Measurements from ENCODE around the gene KCNQ5.

DNA sequence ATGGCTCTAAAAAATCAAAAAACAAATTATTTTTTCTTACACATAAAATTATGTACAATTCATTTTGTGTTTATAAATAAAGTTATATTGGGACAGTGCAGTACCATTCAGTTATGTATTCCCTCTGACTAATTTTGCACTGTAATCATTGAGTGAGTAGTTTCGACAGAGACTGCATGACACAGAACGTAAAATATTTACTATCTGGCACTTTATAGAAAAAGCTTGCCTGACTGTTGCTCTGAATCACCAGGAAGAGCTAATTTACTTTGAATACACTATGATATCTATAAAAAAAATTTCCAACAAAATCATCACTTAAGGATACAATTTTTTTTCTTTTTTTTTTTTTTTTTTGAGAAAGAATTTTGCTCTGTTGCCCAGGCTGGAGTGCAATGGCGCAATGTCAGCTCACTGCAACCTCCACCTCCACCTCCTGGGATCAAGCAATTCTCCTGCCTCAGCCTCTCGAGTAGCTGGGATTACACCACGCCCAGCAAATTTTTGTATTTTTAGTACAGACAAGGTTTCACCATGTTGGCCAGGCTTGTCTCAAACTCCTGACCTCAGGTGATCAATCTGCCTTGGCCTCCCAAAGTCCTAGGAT, 614.4 kb downstream of the KCNQ5 start:
- TF ChIP-seq, protein P1, sequence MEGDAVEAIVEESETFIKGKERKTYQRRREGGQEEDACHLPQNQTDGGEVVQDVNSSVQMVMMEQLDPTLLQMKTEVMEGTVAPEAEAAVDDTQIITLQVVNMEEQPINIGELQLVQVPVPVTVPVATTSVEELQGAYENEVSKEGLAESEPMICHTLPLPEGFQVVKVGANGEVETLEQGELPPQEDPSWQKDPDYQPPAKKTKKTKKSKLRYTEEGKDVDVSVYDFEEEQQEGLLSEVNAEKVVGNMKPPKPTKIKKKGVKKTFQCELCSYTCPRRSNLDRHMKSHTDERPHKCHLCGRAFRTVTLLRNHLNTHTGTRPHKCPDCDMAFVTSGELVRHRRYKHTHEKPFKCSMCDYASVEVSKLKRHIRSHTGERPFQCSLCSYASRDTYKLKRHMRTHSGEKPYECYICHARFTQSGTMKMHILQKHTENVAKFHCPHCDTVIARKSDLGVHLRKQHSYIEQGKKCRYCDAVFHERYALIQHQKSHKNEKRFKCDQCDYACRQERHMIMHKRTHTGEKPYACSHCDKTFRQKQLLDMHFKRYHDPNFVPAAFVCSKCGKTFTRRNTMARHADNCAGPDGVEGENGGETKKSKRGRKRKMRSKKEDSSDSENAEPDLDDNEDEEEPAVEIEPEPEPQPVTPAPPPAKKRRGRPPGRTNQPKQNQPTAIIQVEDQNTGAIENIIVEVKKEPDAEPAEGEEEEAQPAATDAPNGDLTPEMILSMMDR (IDR thresholded peaks at IDR 0.05; ENCODE audit: low read depth, low read length) = no peak
- TF ChIP-seq EZH2phosphoT487 (IDR thresholded peaks at IDR 0.05; ENCODE audit: low read depth) = no peak
